B cell (primary cell): ENCODE results near the gene EFR3B. TPM values are rescaled to one million over a fixed set of nuclear protein-coding genes. Genes with fewer than 3 reads are reported as not detected.

Source experiments
- ATAC-seq: fragments of 200-7000 bp; cut with Tn5 transposase; one replicate; pipeline ENCODE4 v1.10.0; 2021; ENCODE audit warnings: low read depth, mild to moderate bottlenecking, moderate number of reproducible peaks, moderate library complexity
- CTCF ChIA-PET: fragments of 350-600 bp; sonication (Branson Sonifier 250); formaldehyde crosslinking; loops from one replicate; lab custom pipeline; 2021; ENCODE audit warnings: antibody characterized with exemption, inconsistent platforms; lab: Charles Lee
- POLR2A ChIA-PET: fragments of 350-600 bp; sonication (Branson Sonifier 250); formaldehyde crosslinking; loops from one replicate; lab custom pipeline; 2021; ENCODE audit warnings: antibody characterized with exemption; lab: Charles Lee
- DNase-seq: peaks from one replicate; pipeline ENCODE4 v3.0.0; 2013
- H2AFZ ChIP-seq: 2 replicates; pipeline ENCODE4 v1.6.1; 2012; ENCODE audit warnings: mild to moderate bottlenecking, low read depth, low read length; ENCODE audit not compliant: insufficient read depth, poor library complexity, severe bottlenecking
- H3K27ac ChIP-seq, 2 donors: 1 replicate in 1 of 2; 2 replicates in 1 of 2; pipeline ENCODE4 v1.5.1; 2012 to 2013; ENCODE audit warnings: low read length in 2 of 2, mild to moderate bottlenecking in 2 of 2, moderate library complexity in 1 of 2
- H3K27me3 ChIP-seq, 4 experiments: fragments of 200-600 bp in 1 of 4; sonication (generic) in 1 of 4; replicated peaks in 1 of 4; 1 replicate in 2 of 4; 2 replicates in 2 of 4; pipeline versions ENCODE4 v1.6.1 to v1.7.0; 2013 to 2016; ENCODE audit warnings: low read length in 3 of 4, mild to moderate bottlenecking in 2 of 4, mixed read lengths in 1 of 4, moderate library complexity in 1 of 4; ENCODE audit not compliant: insufficient read depth in 4 of 4, control insufficient read depth in 3 of 4; ENCODE audit errors: control extremely low read depth in 1 of 4
- H3K36me3 ChIP-seq, 2 experiments: replicated peaks in 1 of 2; 1 replicate in 1 of 2; 2 replicates in 1 of 2; pipeline versions ENCODE4 v1.6.1 to v1.7.1; 2013; ENCODE audit warnings: low read length in 1 of 2; ENCODE audit not compliant: insufficient read depth in 2 of 2, control insufficient read depth in 1 of 2; ENCODE audit errors: control extremely low read depth in 1 of 2, extremely low read depth in 1 of 2
- H3K4me1 ChIP-seq, 2 donors: fragments of 200-600 bp in 1 of 2; sonication (generic) in 1 of 2; 1 replicate in 1 of 2; 2 replicates in 1 of 2; pipeline versions ENCODE4 v1.5.1 to v1.6.1; 2013 to 2017; ENCODE audit warnings: low read length in 2 of 2; ENCODE audit not compliant: control insufficient read depth in 2 of 2, insufficient read depth in 2 of 2
- H3K4me2 ChIP-seq: replicated peaks from 2 replicates; pipeline ENCODE3; 2012; ENCODE audit warnings: mild to moderate bottlenecking, low read depth, low read length; ENCODE audit not compliant: poor library complexity, severe bottlenecking
- H3K4me3 ChIP-seq, 5 experiments: fragments of 200-600 bp in 1 of 5; sonication (generic) in 1 of 5; 1 replicate in 3 of 5; 2 replicates in 2 of 5; pipeline versions ENCODE4 v1.5.1 to v1.7.0; 2011 to 2016; ENCODE audit warnings: low read length in 4 of 5, mild to moderate bottlenecking in 4 of 5, low read depth in 2 of 5, control low read depth in 1 of 5, moderate library complexity in 1 of 5; ENCODE audit not compliant: insufficient read depth in 1 of 5; ENCODE audit errors: control extremely low read depth in 1 of 5, extremely low read depth in 1 of 5
- H3K79me2 ChIP-seq: fragments of 200-600 bp; sonication (generic); one replicate; pipeline ENCODE4 v1.6.0; 2016; ENCODE audit warnings: low read length; ENCODE audit not compliant: control insufficient read depth, insufficient read depth
- H3K9ac ChIP-seq: fragments of 200-600 bp; sonication (generic); 2 replicates; pipeline ENCODE4 v1.6.1; 2017; ENCODE audit warnings: mild to moderate bottlenecking, low read length, moderate library complexity
- H3K9me3 ChIP-seq, 3 donors: one replicate each; pipeline versions ENCODE4 v1.6.1 to v1.7.1; 2013; ENCODE audit warnings: low read length in 2 of 3; ENCODE audit not compliant: control insufficient read depth in 2 of 3, insufficient read depth in 1 of 3; ENCODE audit errors: control extremely low read depth in 1 of 3
- H4K20me1 ChIP-seq: 2 replicates; pipeline ENCODE4 v1.6.0; 2012; ENCODE audit warnings: mild to moderate bottlenecking, low read length; ENCODE audit not compliant: insufficient read depth, control insufficient read depth, poor library complexity, severe bottlenecking
- H3K27ac Mint-ChIP-seq: one replicate; pipeline ENCODE4 v1.8.0; 2021; ENCODE audit warnings: mixed read lengths
- H3K27me3 Mint-ChIP-seq: one replicate; pipeline ENCODE4 v1.8.0; 2021; ENCODE audit warnings: mixed read lengths
- H3K4me1 Mint-ChIP-seq: one replicate; pipeline ENCODE4 v1.8.0; 2021; ENCODE audit warnings: mixed read lengths
- H3K4me3 Mint-ChIP-seq: one replicate; pipeline ENCODE4 v1.8.0; 2021; ENCODE audit warnings: mixed read lengths
- H3K9me3 Mint-ChIP-seq: one replicate; pipeline ENCODE4 v1.8.0; 2022; ENCODE audit warnings: mixed read lengths; ENCODE audit not compliant: insufficient read depth
- CTCF ChIP-seq: fragments of 200-600 bp; IDR thresholded peaks from one replicate; pipeline ENCODE4 v1.8.0; 2022; ENCODE audit warnings: antibody characterized with exemption, mild to moderate bottlenecking
- EZH2 ChIP-seq: IDR thresholded peaks from 2 replicates; pipeline ENCODE4 v1.6.1; 2012; ENCODE audit warnings: borderline replicate concordance, low read depth, mild to moderate bottlenecking, moderate library complexity, low read length; ENCODE audit not compliant: insufficient read depth, poor library complexity, severe bottlenecking
- WGBS: methylation state at CpG from one replicate; pipeline ENCODE4 v1.1.5; 2013; ENCODE audit warnings: missing lambda C conversion rate; ENCODE audit not compliant: insufficient coverage; 5-methylcytosine and 5-hydroxymethylcytosine counted together
- intact Hi-C: fragments of 100-400 bp; cut with micrococcal nuclease; formaldehyde crosslinking; loops from one replicate; pipeline ENCODE4 v1.10.0; 2022
- polyA plus RNA-seq: library from polyadenylated mRNA; depleted of rRNA; stranded (reverse); fragments of >200 nt; gene quantifications from 2 replicates; pipeline ENCODE4 v1.2.3, GENCODE V29; 2012
- total RNA-seq, 2 donors: library from RNA; stranded (reverse); fragments of 120-200 nt in 1 of 2; gene quantifications; 1 replicate in 1 of 2; 2 replicates in 1 of 2; pipeline versions ENCODE4 v1.2.3 to v1.2.4, GENCODE V29; 2013 to 2022

Gene EFR3B
- total and polyA plus RNA-seq, 2 donors (not counting 1 experiment from before 2014, with no cell fraction given): 0.15 TPM; not detected in 1

- H4K20me1 ChIP-seq: no peaks in the 10 kb centered on the region
- TF ChIP-seq EZH2: no peak
- no peak for TF ChIP-seq CTCF
- no peak overlapping the region for H2AFZ ChIP-seq
- Mint-ChIP-seq H3K27me3 (peaks cover 16% of the 10 kb centered on the region), H3K27ac (no peak overlapping the region), H3K4me1 (no peaks in the 10 kb centered on the region), H3K9me3 (no peaks in the 10 kb centered on the region), H3K4me3 (no peak overlapping the region)
- H3K79me2 ChIP-seq: no peaks in the 10 kb centered on the region
- intact Hi-C loops: no loop called here
- H3K4me3 ChIP-seq: no peak overlapping the region
- peaks cover 0 to 2% (median 0%) of the 10 kb centered on the region in 4 experiments for H3K27me3 ChIP-seq
- no peaks in the 10 kb centered on the region for H3K4me1 ChIP-seq
- POLR2A ChIA-PET: no interaction called here
- DNase-seq: no peak
- no peak overlapping the region for H3K9ac ChIP-seq
- H3K9me3 ChIP-seq: no peaks in the 10 kb centered on the region
- ATAC-seq: no peak
- H3K36me3 ChIP-seq: no peaks in the 10 kb centered on the region
- WGBS: no CpG with 5 or more reads among the region's 4 CpGs
- no peak overlapping the region for H3K27ac ChIP-seq
- CTCF ChIA-PET: no interaction called here
- no peak overlapping the region for H3K4me2 ChIP-seq
These were observed 41.8 kb upstream of the EFR3B start for GRCh38 chr2:25000036-25000435.

- Mint-ChIP-seq H3K4me3 (no peak overlapping the region), H3K27ac (no peak overlapping the region), H3K27me3 (peaks cover 20% of the 10 kb centered on the region), H3K9me3 (no peaks in the 10 kb centered on the region), H3K4me1 (no peaks in the 10 kb centered on the region)
- Histone ChIP-seq H3K36me3 (no peaks in the 10 kb centered on the region), H3K4me1 (no peaks in the 10 kb centered on the region), H3K4me2 (no peak overlapping the region), H2AFZ (no peak overlapping the region), H3K9me3 (no peaks in the 10 kb centered on the region), H3K9ac (no peak overlapping the region), H3K27me3 (peaks cover 0 to 2% (median 0%) of the 10 kb centered on the region in 4 experiments), H3K79me2 (no peaks in the 10 kb centered on the region), H3K27ac (no peak overlapping the region), H3K4me3 (no peak overlapping the region), H4K20me1 (no peaks in the 10 kb centered on the region)
- intact Hi-C loops: no loop called here
- WGBS: 88% methylated on average over 5 of the region's 6 CpGs
- no peak for DNase-seq
- ChIA-PET POLR2A (no interaction called here), CTCF (no interaction called here)
- TF ChIP-seq CTCF (no peak), EZH2 (no peak)
- no peak for ATAC-seq
These were observed 41.2 kb upstream of the EFR3B start for GRCh38 chr2:25000503-25001324.
